GM23338 (cell line): ENCODE measurements around the gene PLXNC1. TPM values are rescaled to one million over a fixed set of nuclear protein-coding genes. Genes with fewer than 3 reads are reported as not detected.

Experiments
- ATAC-seq: fragments of 200-7000 bp; cut with Tn5 transposase; 3 replicates; pipeline ENCODE4 v1.9.1; 2020
- DNase-seq: peaks from one replicate; pipeline ENCODE4 v3.0.0-alpha.2; 2015; ENCODE audit warnings: low spot score
- H2AFZ ChIP-seq: fragments of 200-600 bp; sonication (generic); 2 replicates; pipeline ENCODE4 v1.8.0; 2016; ENCODE audit warnings: antibody characterized with exemption, mild to moderate bottlenecking, moderate library complexity
- H3F3A ChIP-seq: fragments of 200-600 bp; sonication (generic); replicated peaks from 2 replicates; pipeline ENCODE4 v1.8.0; 2017; ENCODE audit warnings: antibody characterized with exemption, mixed run types, low read depth
- H3K27ac ChIP-seq: fragments of 200-600 bp; sonication (generic); 2 replicates; pipeline ENCODE4 v1.6.1; 2016; ENCODE audit warnings: low read depth
- H3K27me3 ChIP-seq: fragments of 200-600 bp; sonication (generic); 2 replicates; pipeline ENCODE4 v1.8.0; 2016; ENCODE audit warnings: mild to moderate bottlenecking, mixed run types, moderate library complexity; ENCODE audit not compliant: insufficient read depth
- H3K36me3 ChIP-seq: fragments of 200-600 bp; sonication (generic); 2 replicates; pipeline ENCODE4 v1.8.0; 2016; ENCODE audit warnings: mild to moderate bottlenecking; ENCODE audit not compliant: insufficient read depth
- H3K4me1 ChIP-seq: fragments of 200-600 bp; sonication (generic); 2 replicates; pipeline ENCODE4 v1.8.0; 2016; ENCODE audit warnings: mild to moderate bottlenecking, moderate library complexity; ENCODE audit not compliant: insufficient read depth
- H3K4me2 ChIP-seq: fragments of 200-600 bp; sonication (generic); 2 replicates; pipeline ENCODE4 v1.7.1; 2017; ENCODE audit warnings: mixed run types
- H3K4me3 ChIP-seq: fragments of 200-600 bp; sonication (generic); 2 replicates; pipeline ENCODE4 v1.6.1; 2016; ENCODE audit warnings: mixed run types
- H3K79me2 ChIP-seq: fragments of 200-600 bp; sonication (generic); replicated peaks from 2 replicates; pipeline ENCODE4 v1.8.0; 2017; ENCODE audit warnings: mild to moderate bottlenecking; ENCODE audit not compliant: insufficient read depth
- H3K9me2 ChIP-seq: fragments of 200-600 bp; sonication (generic); 2 replicates; pipeline ENCODE4 v1.8.0; 2017; ENCODE audit not compliant: insufficient read depth
- H4K20me1 ChIP-seq: fragments of 200-600 bp; sonication (generic); replicated peaks from 2 replicates; pipeline ENCODE4 v1.8.0; 2017; ENCODE audit warnings: mild to moderate bottlenecking; ENCODE audit not compliant: insufficient read depth
- H3K27ac Mint-ChIP-seq: 2 replicates; pipeline ENCODE4 v1.8.0; 2020; ENCODE audit warnings: inconsistent platforms, mild to moderate bottlenecking, moderate library complexity, mixed read lengths
- H3K27me3 Mint-ChIP-seq: 3 replicates; pipeline ENCODE4 v1.8.0; 2022; ENCODE audit warnings: low read depth, mild to moderate bottlenecking, moderate library complexity, mixed read lengths, inconsistent platforms; ENCODE audit not compliant: insufficient read depth, poor library complexity
- H3K36me3 Mint-ChIP-seq: 3 replicates; pipeline ENCODE4 v1.8.0; 2021; ENCODE audit warnings: low read depth, mild to moderate bottlenecking, inconsistent platforms, moderate library complexity, mixed read lengths
- H3K4me1 Mint-ChIP-seq: 3 replicates; pipeline ENCODE4 v1.8.0; 2020; ENCODE audit warnings: mild to moderate bottlenecking, inconsistent platforms, mixed read lengths
- H3K4me3 Mint-ChIP-seq: 3 replicates; pipeline ENCODE4 v1.8.0; 2021; ENCODE audit warnings: moderate library complexity, mild to moderate bottlenecking, inconsistent platforms, mixed read lengths
- H3K9me3 Mint-ChIP-seq: 3 replicates; pipeline ENCODE4 v1.8.0; 2020; ENCODE audit warnings: moderate library complexity, mild to moderate bottlenecking, inconsistent platforms, mixed read lengths
- CREB1 ChIP-seq: fragments of 250-450 bp; sonication (Bioruptor Pico); IDR thresholded peaks from 2 replicates; pipeline ENCODE4 v1.5.0; 2020; ENCODE audit warnings: low read depth, mild to moderate bottlenecking, moderate library complexity
- ETS1 ChIP-seq: IDR thresholded peaks from 2 replicates; pipeline ENCODE4 v1.6.1; 2016; ENCODE audit warnings: antibody characterized with exemption
- EZH2 ChIP-seq: fragments of 200-600 bp; sonication (generic); IDR thresholded peaks from one replicate; pipeline ENCODE4 v1.8.0; 2017; ENCODE audit warnings: antibody characterized with exemption, mild to moderate bottlenecking, low read depth; ENCODE audit not compliant: unreplicated experiment
- EZH2phosphoT487 ChIP-seq: fragments of 200-600 bp; sonication (generic); IDR thresholded peaks from one replicate; pipeline ENCODE4 v1.8.1; 2018; ENCODE audit warnings: antibody characterized with exemption; ENCODE audit not compliant: unreplicated experiment
- JUNB ChIP-seq: IDR thresholded peaks from one replicate; pipeline ENCODE4 v1.6.1; 2016; ENCODE audit warnings: antibody characterized with exemption; ENCODE audit not compliant: unreplicated experiment
- NANOG ChIP-seq: IDR thresholded peaks from 2 replicates; pipeline ENCODE4 v1.6.1; 2016; ENCODE audit warnings: antibody characterized with exemption, borderline replicate concordance
- POLR2AphosphoS5 ChIP-seq: IDR thresholded peaks from 2 replicates; pipeline ENCODE4 v1.6.1; 2016; ENCODE audit warnings: antibody characterized with exemption, low read depth
- STAT1 ChIP-seq: IDR thresholded peaks from one replicate; pipeline ENCODE4 v1.6.1; 2016; ENCODE audit warnings: antibody characterized with exemption; ENCODE audit not compliant: unreplicated experiment
- ZNF114 ChIP-seq: fragments of 250-450 bp; sonication (Bioruptor Pico); IDR thresholded peaks from 2 replicates; pipeline ENCODE4 v1.5.0; 2020; ENCODE audit warnings: mild to moderate bottlenecking, moderate library complexity
- ZNF331 ChIP-seq: fragments of 250-450 bp; sonication (Bioruptor Pico); IDR thresholded peaks from 2 replicates; pipeline ENCODE4 v1.5.0; 2020; ENCODE audit warnings: low read depth, mild to moderate bottlenecking, moderate library complexity
- ZNF462 ChIP-seq: fragments of 250-450 bp; sonication (Bioruptor Pico); IDR thresholded peaks from 2 replicates; pipeline ENCODE4 v1.5.0; 2020; ENCODE audit warnings: mild to moderate bottlenecking, moderate library complexity
- polyA plus RNA-seq: library from polyadenylated mRNA; unstranded; fragments of >200 nt; fragmentation: Nextera tagmentation; extraction: Ambion mirVana; gene quantifications from 2 replicates; pipeline ENCODE4 v1.2.1, GENCODE V29; 2016
- total RNA-seq: library from RNA; depleted of rRNA; stranded (reverse); fragments of >200 nt; shearing (Covaris generic); gene quantifications from 2 replicates; pipeline ENCODE4 v1.2.3, GENCODE V29; 2014
- TF ChIP-seq, protein P1 (sequence below): IDR thresholded peaks from one replicate; pipeline ENCODE4 v1.6.1; 2018; ENCODE audit warnings: antibody characterized with exemption; ENCODE audit not compliant: unreplicated experiment
- TF ChIP-seq, protein P2 (sequence below), 2 experiments: fragments of 200-600 bp in 1 of 2; sonication (generic) in 1 of 2; conservative IDR thresholded peaks; 2 replicates each; pipeline versions ENCODE4 v1.5.1 to v1.6.1; 2016 to 2017; ENCODE audit warnings: antibody characterized with exemption in 2 of 2, low read depth in 2 of 2, mild to moderate bottlenecking in 2 of 2, moderate library complexity in 1 of 2

Gene PLXNC1
- total and polyA plus RNA-seq, 2 experiments from 2014 or later = 1.9 to 6.5 TPM

- no peak overlapping the region for H3K4me3 Mint-ChIP-seq
- no peaks in the 10 kb centered on the region for H3K36me3 Mint-ChIP-seq
- peaks cover 34% of the 10 kb centered on the region for H3K4me1 Mint-ChIP-seq
- H3K79me2 ChIP-seq = no peaks in the 10 kb centered on the region
- no peak overlapping the region for H3K27ac ChIP-seq
- DNase-seq = no peak
- H3K36me3 ChIP-seq = no peaks in the 10 kb centered on the region
- peak overlapping the region; percentile 21; the same call in 1 of the 2 replicates for H3K4me3 ChIP-seq
- peaks cover 35% of the 10 kb centered on the region for H3K4me1 ChIP-seq
- peaks cover 86% of the 10 kb centered on the region for H3K27me3 ChIP-seq
- no peak overlapping the region for H3K27ac Mint-ChIP-seq
- H4K20me1 ChIP-seq = peaks cover 5% of the 10 kb centered on the region; the same call in 1 of the 2 replicates
- no peak overlapping the region for H2AFZ ChIP-seq
- TF ChIP-seq ZNF114 (CRISPR knock-in tag) (no peak), JUNB (no peak), NANOG (no peak), ZNF462 (no peak), CREB1 (no peak), POLR2AphosphoS5 (no peak), ZNF331 (CRISPR knock-in tag) (no peak), ETS1 (no peak), EZH2phosphoT487 (no peak), EZH2 (no peak), STAT1 (no peak)
- TF ChIP-seq, protein P1, sequence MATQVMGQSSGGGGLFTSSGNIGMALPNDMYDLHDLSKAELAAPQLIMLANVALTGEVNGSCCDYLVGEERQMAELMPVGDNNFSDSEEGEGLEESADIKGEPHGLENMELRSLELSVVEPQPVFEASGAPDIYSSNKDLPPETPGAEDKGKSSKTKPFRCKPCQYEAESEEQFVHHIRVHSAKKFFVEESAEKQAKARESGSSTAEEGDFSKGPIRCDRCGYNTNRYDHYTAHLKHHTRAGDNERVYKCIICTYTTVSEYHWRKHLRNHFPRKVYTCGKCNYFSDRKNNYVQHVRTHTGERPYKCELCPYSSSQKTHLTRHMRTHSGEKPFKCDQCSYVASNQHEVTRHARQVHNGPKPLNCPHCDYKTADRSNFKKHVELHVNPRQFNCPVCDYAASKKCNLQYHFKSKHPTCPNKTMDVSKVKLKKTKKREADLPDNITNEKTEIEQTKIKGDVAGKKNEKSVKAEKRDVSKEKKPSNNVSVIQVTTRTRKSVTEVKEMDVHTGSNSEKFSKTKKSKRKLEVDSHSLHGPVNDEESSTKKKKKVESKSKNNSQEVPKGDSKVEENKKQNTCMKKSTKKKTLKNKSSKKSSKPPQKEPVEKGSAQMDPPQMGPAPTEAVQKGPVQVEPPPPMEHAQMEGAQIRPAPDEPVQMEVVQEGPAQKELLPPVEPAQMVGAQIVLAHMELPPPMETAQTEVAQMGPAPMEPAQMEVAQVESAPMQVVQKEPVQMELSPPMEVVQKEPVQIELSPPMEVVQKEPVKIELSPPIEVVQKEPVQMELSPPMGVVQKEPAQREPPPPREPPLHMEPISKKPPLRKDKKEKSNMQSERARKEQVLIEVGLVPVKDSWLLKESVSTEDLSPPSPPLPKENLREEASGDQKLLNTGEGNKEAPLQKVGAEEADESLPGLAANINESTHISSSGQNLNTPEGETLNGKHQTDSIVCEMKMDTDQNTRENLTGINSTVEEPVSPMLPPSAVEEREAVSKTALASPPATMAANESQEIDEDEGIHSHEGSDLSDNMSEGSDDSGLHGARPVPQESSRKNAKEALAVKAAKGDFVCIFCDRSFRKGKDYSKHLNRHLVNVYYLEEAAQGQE = no peak
- TF ChIP-seq, protein P2, sequence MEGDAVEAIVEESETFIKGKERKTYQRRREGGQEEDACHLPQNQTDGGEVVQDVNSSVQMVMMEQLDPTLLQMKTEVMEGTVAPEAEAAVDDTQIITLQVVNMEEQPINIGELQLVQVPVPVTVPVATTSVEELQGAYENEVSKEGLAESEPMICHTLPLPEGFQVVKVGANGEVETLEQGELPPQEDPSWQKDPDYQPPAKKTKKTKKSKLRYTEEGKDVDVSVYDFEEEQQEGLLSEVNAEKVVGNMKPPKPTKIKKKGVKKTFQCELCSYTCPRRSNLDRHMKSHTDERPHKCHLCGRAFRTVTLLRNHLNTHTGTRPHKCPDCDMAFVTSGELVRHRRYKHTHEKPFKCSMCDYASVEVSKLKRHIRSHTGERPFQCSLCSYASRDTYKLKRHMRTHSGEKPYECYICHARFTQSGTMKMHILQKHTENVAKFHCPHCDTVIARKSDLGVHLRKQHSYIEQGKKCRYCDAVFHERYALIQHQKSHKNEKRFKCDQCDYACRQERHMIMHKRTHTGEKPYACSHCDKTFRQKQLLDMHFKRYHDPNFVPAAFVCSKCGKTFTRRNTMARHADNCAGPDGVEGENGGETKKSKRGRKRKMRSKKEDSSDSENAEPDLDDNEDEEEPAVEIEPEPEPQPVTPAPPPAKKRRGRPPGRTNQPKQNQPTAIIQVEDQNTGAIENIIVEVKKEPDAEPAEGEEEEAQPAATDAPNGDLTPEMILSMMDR (conservative IDR thresholded peaks at IDR 0.05; ENCODE audit: low read depth in 2 of 2) = no peak
- peak overlapping the region; percentile 3 for H3K4me2 ChIP-seq
- H3K9me2 ChIP-seq = no peaks in the 10 kb centered on the region
- ATAC-seq = no peak
- H3K27me3 Mint-ChIP-seq = peaks cover 65% of the 10 kb centered on the region
- peaks cover 11% of the 10 kb centered on the region; the same call in 1 of the 2 replicates for H3F3A ChIP-seq
- no peaks in the 10 kb centered on the region; the same call in 2 of the 3 replicates for H3K9me3 Mint-ChIP-seq
Observed at GRCh38 chr12:94165670-94166364, 17.4 kb downstream of the PLXNC1 start.
